Activated B cell treated with CpG ODN at 0.5 μM for 24 hours (primary cell): ENCODE measurements around the gene P4HA1. TPM values are rescaled to one million over a fixed set of nuclear protein-coding genes. Genes with fewer than 3 reads are reported as not detected.

Source experiments
- ATAC-seq: fragments of 200-7000 bp; cut with Tn5 transposase; one replicate; pipeline ENCODE4 v1.10.0; 2021; ENCODE audit warnings: low read depth, mild to moderate bottlenecking, moderate library complexity
- CTCF ChIA-PET: fragments of 350-600 bp; sonication (Branson Sonifier 250); formaldehyde crosslinking; loops from one replicate; lab custom pipeline; 2021; ENCODE audit warnings: antibody characterized with exemption; lab: Charles Lee
- POLR2A ChIA-PET: fragments of 350-600 bp; sonication (Branson Sonifier 250); formaldehyde crosslinking; loops from one replicate; lab custom pipeline; 2021; ENCODE audit warnings: antibody characterized with exemption; lab: Charles Lee
- DNase-seq: peaks from one replicate; pipeline ENCODE4 v3.0.0; 2022
- H3K27ac Mint-ChIP-seq: one replicate; pipeline ENCODE4 v1.8.0; 2020; ENCODE audit warnings: mixed read lengths
- H3K27me3 Mint-ChIP-seq: one replicate; pipeline ENCODE4 v1.8.0; 2021; ENCODE audit warnings: mixed read lengths
- H3K36me3 Mint-ChIP-seq: one replicate; pipeline ENCODE4 v1.8.0; 2021; ENCODE audit warnings: low read depth, mixed read lengths
- H3K4me1 Mint-ChIP-seq: one replicate; pipeline ENCODE4 v1.8.0; 2021; ENCODE audit warnings: mixed read lengths
- H3K4me3 Mint-ChIP-seq: one replicate; pipeline ENCODE4 v1.8.0; 2020; ENCODE audit warnings: mild to moderate bottlenecking, mixed read lengths
- H3K9me3 Mint-ChIP-seq: one replicate; pipeline ENCODE4 v1.8.0; 2020; ENCODE audit warnings: mixed read lengths
- intact Hi-C: fragments of 100-400 bp; cut with micrococcal nuclease; formaldehyde crosslinking; loops from one replicate; pipeline ENCODE4 v1.15.1; 2024
- total RNA-seq: library from RNA; stranded (reverse); gene quantifications from 2 replicates; pipeline ENCODE4 v1.2.3, GENCODE V29; 2022
- TF ChIP-seq, protein P1 (sequence below): fragments of 200-600 bp; IDR thresholded peaks from one replicate; pipeline ENCODE4 v1.8.0; 2022; ENCODE audit warnings: antibody characterized with exemption, mild to moderate bottlenecking

P4HA1 gene
- total RNA-seq = 19.8 and 20.5 TPM in 2 replicates

DNA sequence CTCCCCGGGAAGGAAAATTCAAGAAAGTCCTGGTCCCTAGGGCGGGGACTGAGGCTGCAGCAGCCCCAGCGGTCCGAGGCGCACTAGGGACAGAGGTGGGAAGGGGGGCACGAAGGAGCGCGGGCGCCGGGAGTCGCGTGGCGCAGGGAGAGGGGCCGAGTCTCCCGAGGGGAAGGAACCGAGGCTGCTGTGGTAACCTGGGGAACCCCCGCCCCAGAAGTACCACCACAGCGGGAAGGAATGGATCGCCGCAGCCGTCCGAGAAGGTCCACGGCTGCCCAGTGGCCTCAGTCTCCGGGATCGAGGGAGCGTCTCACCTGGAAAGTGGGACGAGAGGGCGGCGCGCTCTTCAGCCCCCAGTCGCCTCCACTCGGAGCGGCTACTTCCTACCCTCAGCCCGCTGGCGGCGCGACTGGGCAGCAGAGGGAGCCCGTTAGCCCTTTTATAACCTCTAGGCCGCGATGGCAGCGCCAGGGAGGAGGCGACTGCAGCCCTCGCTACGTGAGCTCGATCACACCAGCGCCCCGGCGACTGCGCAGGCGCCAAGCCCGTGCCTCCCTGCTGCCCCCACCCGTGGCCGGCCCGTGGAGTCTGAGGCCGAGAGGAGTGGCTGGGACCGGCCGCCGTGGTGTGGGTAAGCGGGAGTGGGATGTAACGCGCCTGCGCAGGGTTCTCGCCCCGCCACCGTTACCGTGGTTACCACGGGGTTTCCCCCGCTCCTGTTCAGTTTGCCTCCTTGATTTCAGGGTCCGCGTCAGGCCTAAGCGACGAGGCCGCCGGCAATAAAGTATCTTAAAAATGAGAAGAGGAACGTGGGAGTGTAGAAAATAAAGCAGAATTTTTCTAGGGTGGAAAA lies at the start of gene P4HA1:
TSS of gene P4HA1 (minus strand) at position 418 of the 856 bp plus-strand sequence. CDS start 21,983 bp downstream, outside the sequence.
- POLR2A ChIA-PET = interaction anchor here (0.6 to 6.3 kb wide), 30 partner anchors 10 to 1215 kb away, joined by 3 to 64 read pairs (median 4); partner anchors contain the start of genes DNAJB12, DNAJC9, ECD and FAM149B1

DNA sequence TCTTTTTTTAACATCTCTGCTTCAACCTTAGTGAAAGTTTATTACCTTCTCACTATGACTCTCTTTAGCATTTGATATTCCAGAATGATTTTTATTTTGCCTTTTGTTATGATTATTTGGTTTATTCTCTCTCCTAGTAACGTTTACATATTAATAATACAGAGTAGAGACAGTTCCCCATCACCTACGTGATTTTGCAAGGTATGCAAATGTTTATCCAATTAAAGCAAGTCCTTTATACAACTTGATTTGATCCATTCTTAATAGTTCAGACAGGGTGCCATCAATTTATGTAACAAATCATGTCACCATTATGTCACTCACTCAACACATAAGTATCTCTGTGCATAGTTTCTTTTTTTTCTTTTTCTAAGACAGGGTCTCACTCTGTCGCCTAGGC lies 44.9 kb upstream of the P4HA1 start:
- ChIA-PET CTCF (no interaction called here), POLR2A (no interaction called here)
- intact Hi-C loops = no loop called here
- Mint-ChIP-seq H3K4me3 (no peak overlapping the region), H3K27ac (no peak overlapping the region), H3K4me1 (peaks cover 4% of the 10 kb centered on the region), H3K27me3 (no peaks in the 10 kb centered on the region), H3K36me3 (peaks cover 64% of the 10 kb centered on the region), H3K9me3 (no peaks in the 10 kb centered on the region)
- DNase-seq (no peak), ATAC-seq (no peak)
- TF ChIP-seq, protein P1, sequence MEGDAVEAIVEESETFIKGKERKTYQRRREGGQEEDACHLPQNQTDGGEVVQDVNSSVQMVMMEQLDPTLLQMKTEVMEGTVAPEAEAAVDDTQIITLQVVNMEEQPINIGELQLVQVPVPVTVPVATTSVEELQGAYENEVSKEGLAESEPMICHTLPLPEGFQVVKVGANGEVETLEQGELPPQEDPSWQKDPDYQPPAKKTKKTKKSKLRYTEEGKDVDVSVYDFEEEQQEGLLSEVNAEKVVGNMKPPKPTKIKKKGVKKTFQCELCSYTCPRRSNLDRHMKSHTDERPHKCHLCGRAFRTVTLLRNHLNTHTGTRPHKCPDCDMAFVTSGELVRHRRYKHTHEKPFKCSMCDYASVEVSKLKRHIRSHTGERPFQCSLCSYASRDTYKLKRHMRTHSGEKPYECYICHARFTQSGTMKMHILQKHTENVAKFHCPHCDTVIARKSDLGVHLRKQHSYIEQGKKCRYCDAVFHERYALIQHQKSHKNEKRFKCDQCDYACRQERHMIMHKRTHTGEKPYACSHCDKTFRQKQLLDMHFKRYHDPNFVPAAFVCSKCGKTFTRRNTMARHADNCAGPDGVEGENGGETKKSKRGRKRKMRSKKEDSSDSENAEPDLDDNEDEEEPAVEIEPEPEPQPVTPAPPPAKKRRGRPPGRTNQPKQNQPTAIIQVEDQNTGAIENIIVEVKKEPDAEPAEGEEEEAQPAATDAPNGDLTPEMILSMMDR = no peak

More for the DNA sequence above, at the start of gene P4HA1:
- no peaks in the 10 kb centered on the region for H3K27me3 Mint-ChIP-seq
- H3K4me1 Mint-ChIP-seq = peaks cover 30% of the 10 kb centered on the region
- DNase-seq (peak; percentile 95), ATAC-seq (peak; percentile 92)
- H3K4me3 Mint-ChIP-seq = peak within 1 kb of the TSS; percentile 96
- H3K36me3 Mint-ChIP-seq = peaks cover 12% of the 10 kb centered on the region
- TF ChIP-seq, protein P1 = peak; percentile 23
- intact Hi-C loops = loop anchor here (1.0 to 5.0 kb wide), 11 partner anchors 14 to 879 kb away; partner anchors contain the start of genes ANAPC16, ANXA7, ASCC1 and DNAJC9
- CTCF ChIA-PET = interaction anchor here (0.5 to 4.2 kb wide), 19 partner anchors 14 to 731 kb away, joined by 3 to 42 read pairs (median 3); partner anchors contain the start of genes CFAP70, ECD, FAM149B1 and NUDT13
- peak within 1 kb of the TSS; percentile 88 for H3K27ac Mint-ChIP-seq
- no peaks in the 10 kb centered on the region for H3K9me3 Mint-ChIP-seq

DNA sequence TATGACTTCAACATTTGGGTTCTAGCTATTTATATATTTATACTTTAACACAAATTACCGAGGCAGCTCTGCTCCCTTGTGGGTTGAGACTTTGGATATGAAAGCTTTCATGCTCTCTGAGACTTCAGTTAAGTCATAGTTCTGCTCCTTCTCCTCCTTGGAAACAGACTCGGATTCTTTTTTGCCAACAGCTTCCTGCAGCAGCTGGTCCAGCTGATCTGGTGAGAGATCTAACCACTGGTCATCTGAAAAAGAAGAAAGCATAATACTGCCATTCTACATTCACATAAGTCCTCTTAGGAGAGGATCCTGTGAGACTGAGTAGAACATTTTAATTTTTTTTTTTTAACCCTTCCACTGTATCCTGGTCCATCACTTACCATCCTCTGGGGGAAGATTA lies 42.6 kb upstream of the P4HA1 start:
- H3K4me1 Mint-ChIP-seq = peaks cover 4% of the 10 kb centered on the region
- H3K4me3 Mint-ChIP-seq = no peak overlapping the region
- H3K9me3 Mint-ChIP-seq = no peaks in the 10 kb centered on the region
- no peak for DNase-seq
- TF ChIP-seq, protein P1 = no peak
- CTCF ChIA-PET = interaction anchor here (1.1 kb wide), 1 partner anchor 42 kb away, joined by 3 read pairs; the partner anchor contains the start of gene P4HA1
- POLR2A ChIA-PET = interaction anchor here (0.6 to 0.7 kb wide), 2 partner anchors 14 to 26 kb away, joined by 3 to 5 read pairs; no protein-coding TSS in a partner anchor
- no peaks in the 10 kb centered on the region for H3K27me3 Mint-ChIP-seq
- intact Hi-C loops = no loop called here
- peak overlapping the region; percentile 35 for H3K27ac Mint-ChIP-seq
- ATAC-seq = no peak
- peaks cover 75% of the 10 kb centered on the region for H3K36me3 Mint-ChIP-seq

DNA sequence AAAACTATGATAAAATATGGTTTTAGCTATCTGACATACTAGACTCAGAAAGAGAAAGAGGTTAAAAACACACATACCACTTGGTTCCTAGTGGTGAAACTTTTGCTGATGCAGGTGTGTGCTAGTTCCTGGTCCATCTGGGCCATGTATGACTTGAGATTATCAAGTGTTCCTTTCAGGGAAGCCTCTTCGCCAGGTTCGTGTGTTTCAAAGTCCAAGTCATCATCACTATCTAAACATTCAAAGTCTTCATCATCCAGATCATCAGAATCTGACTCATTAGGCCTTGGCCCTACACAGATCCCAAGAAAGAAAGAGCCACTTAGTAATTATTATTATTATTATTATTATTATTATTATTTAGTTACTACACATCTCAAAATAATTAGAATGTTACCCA lies 40.0 kb upstream of the P4HA1 start:
- ATAC-seq (no peak), DNase-seq (no peak)
- H3K27me3 Mint-ChIP-seq = no peaks in the 10 kb centered on the region
- H3K4me3 Mint-ChIP-seq = no peak overlapping the region
- intact Hi-C loops = no loop called here
- H3K27ac Mint-ChIP-seq = no peak overlapping the region
- ChIA-PET CTCF (interaction anchor here (1.6 to 2.0 kb wide), 2 partner anchors 21 to 23 kb away, joined by 3 to 4 read pairs; no protein-coding TSS in a partner anchor), POLR2A (interaction anchor here (1.0 kb wide), 1 partner anchor 41 kb away, joined by 7 read pairs; no protein-coding TSS in a partner anchor)
- TF ChIP-seq, protein P1 = no peak
- H3K4me1 Mint-ChIP-seq = peaks cover 17% of the 10 kb centered on the region
- H3K36me3 Mint-ChIP-seq = peaks cover 81% of the 10 kb centered on the region
- H3K9me3 Mint-ChIP-seq = no peaks in the 10 kb centered on the region
